K562 (cell line): ENCODE data around the gene TRAPPC2B. TPM values are rescaled to one million over a fixed set of nuclear protein-coding genes. Genes with fewer than 3 reads are reported as not detected.

Experiments used
- ADNP ChIP-seq: fragments of 200-800 bp; sonication (Bioruptor generic); IDR thresholded peaks from 2 replicates; pipeline ENCODE4 v1.6.1; 2016; ENCODE audit warnings: missing genetic modification characterization, missing compliant biosample characterization
- ARID3B ChIP-seq: fragments of 250-450 bp; sonication (Bioruptor Pico); IDR thresholded peaks from 2 replicates; pipeline ENCODE4 v1.4.0; 2020; ENCODE audit warnings: borderline replicate concordance
- ATF2 ChIP-seq: sonication (generic); formaldehyde crosslinking; IDR thresholded peaks from 2 replicates; pipeline ENCODE4 v1.8.1; 2022; ENCODE audit warnings: missing genetic modification reagents
- CBFA2T3 ChIP-seq: fragments of 450-650 bp; IDR thresholded peaks from 2 replicates; pipeline ENCODE4 v1.6.1; 2017
- CBX3 ChIP-seq, 2 experiments: IDR thresholded peaks; 1 replicate in 1 of 2; 2 replicates in 1 of 2; pipeline ENCODE4 v1.6.1; 2012; ENCODE audit warnings: inconsistent platforms in 2 of 2, low read length in 2 of 2, borderline replicate concordance in 1 of 2, control low read depth in 1 of 2
- CCNT2 ChIP-seq: IDR thresholded peaks from 2 replicates; pipeline ENCODE4 v1.6.1; 2011; ENCODE audit warnings: borderline replicate concordance, low read depth, mild to moderate bottlenecking, moderate library complexity, mixed read lengths, low read length; ENCODE audit not compliant: insufficient read length; ENCODE audit errors: extremely low read depth
- COPS2 ChIP-seq: fragments of 450-650 bp; conservative IDR thresholded peaks from 2 replicates; pipeline ENCODE4 v1.6.1; 2016; ENCODE audit warnings: mild to moderate bottlenecking, moderate library complexity
- DACH1 ChIP-seq: fragments of 450-650 bp; IDR thresholded peaks from 2 replicates; pipeline ENCODE4 v1.6.1; 2018; ENCODE audit not compliant: partially characterized antibody
- ETV6 ChIP-seq, 3 experiments: fragments of 150-350 bp in 1 of 3; sonication (generic) in 1 of 3; formaldehyde crosslinking in 1 of 3; IDR thresholded peaks; 2 replicates each; pipeline versions ENCODE4 v1.6.1 to v1.8.0; 2014 to 2022; ENCODE audit warnings: borderline replicate concordance in 2 of 3, low read depth in 2 of 3, antibody characterized with exemption in 1 of 3, low read length in 1 of 3, mild to moderate bottlenecking in 1 of 3, missing genetic modification reagents in 1 of 3
- FOSL1 ChIP-seq: fragments of 200-800 bp; sonication (Bioruptor generic); conservative IDR thresholded peaks from 2 replicates; pipeline ENCODE4 v1.6.1; 2016; ENCODE audit warnings: missing genetic modification characterization, missing compliant biosample characterization
- FOXM1 ChIP-seq, 2 experiments: fragments of 450-650 bp in 1 of 2; sonication (generic) in 1 of 2; formaldehyde crosslinking in 1 of 2; IDR thresholded peaks; 2 replicates each; pipeline versions ENCODE4 v1.6.1 to v1.9.0; 2017 to 2022; ENCODE audit warnings: low read depth in 2 of 2, mild to moderate bottlenecking in 2 of 2, missing genetic modification reagents in 1 of 2, moderate library complexity in 1 of 2
- GABPB1 ChIP-seq: sonication (generic); formaldehyde crosslinking; IDR thresholded peaks from 2 replicates; pipeline ENCODE4 v1.8.0; 2022; ENCODE audit warnings: mild to moderate bottlenecking, missing genetic modification reagents
- GATAD2B ChIP-seq: fragments of 450-650 bp; IDR thresholded peaks from 2 replicates; pipeline ENCODE4 v1.6.1; 2017; ENCODE audit warnings: mild to moderate bottlenecking, borderline replicate concordance
- HDAC2 ChIP-seq: fragments of 450-650 bp; IDR thresholded peaks from 2 replicates; pipeline ENCODE4 v1.6.1; 2016; ENCODE audit warnings: mild to moderate bottlenecking
- POLR2G ChIP-seq: fragments of 200-400 bp; formaldehyde crosslinking; IDR thresholded peaks from 2 replicates; pipeline ENCODE4 v1.6.1; 2017; ENCODE audit warnings: low read depth, mild to moderate bottlenecking, antibody characterized with exemption, low read length, moderate library complexity
- RBM22 ChIP-seq: fragments of 200-400 bp; formaldehyde crosslinking; IDR thresholded peaks from 2 replicates; pipeline ENCODE4 v1.6.1; 2018; ENCODE audit warnings: low read length, low read depth; ENCODE audit not compliant: poor library complexity, severe bottlenecking
- RUNX1 ChIP-seq: sonication (generic); IDR thresholded peaks from 2 replicates; pipeline ENCODE4 v1.6.1; 2016; ENCODE audit warnings: antibody characterized with exemption, low read depth
- TCF15 ChIP-seq: fragments of 250-450 bp; sonication (Bioruptor Pico); IDR thresholded peaks from 2 replicates; pipeline ENCODE4 v1.8.0; 2022; ENCODE audit warnings: moderate library complexity, mild to moderate bottlenecking, inconsistent platforms
- TCF3 ChIP-seq: sonication (generic); formaldehyde crosslinking; IDR thresholded peaks from 2 replicates; pipeline ENCODE4 v1.4.0; 2020; ENCODE audit warnings: mild to moderate bottlenecking, missing genetic modification reagents
- ZFX ChIP-seq: sonication (generic); formaldehyde crosslinking; IDR thresholded peaks from 2 replicates; pipeline ENCODE4 v1.8.0; 2022; ENCODE audit warnings: mild to moderate bottlenecking, missing genetic modification reagents, moderate library complexity
- ZNF140 ChIP-seq: fragments of 250-450 bp; sonication (Bioruptor Pico); IDR thresholded peaks from 2 replicates; pipeline ENCODE4 v1.8.0; 2021; ENCODE audit warnings: moderate library complexity, mild to moderate bottlenecking, inconsistent platforms
- ZNF197 ChIP-seq: fragments of 200-800 bp; sonication (Bioruptor generic); IDR thresholded peaks from 2 replicates; pipeline ENCODE4 v1.6.1; 2016; ENCODE audit warnings: low read depth, missing genetic modification characterization, missing compliant biosample characterization
- ZNF436 ChIP-seq: fragments of 250-450, 450-650 bp; sonication (Bioruptor Pico); formaldehyde crosslinking; IDR thresholded peaks from 2 replicates; pipeline ENCODE4 v1.7.0; 2020; ENCODE audit warnings: mild to moderate bottlenecking
- polyA plus RNA-seq, 8 experiments: library from polyadenylated mRNA; depleted of rRNA in 4 of 8; stranded (reverse) in 5 of 8; unstranded in 3 of 8; fragments of >200 nt; fragmentation: Nextera tagmentation in 2 of 8; fragmentation: Illumina TruSeq in 1 of 8; extraction: Ambion mirVana in 2 of 8; extraction: Trizol in 1 of 8; gene quantifications; 2 replicates each; pipeline versions ENCODE4 v1.2.1 to v1.2.3, GENCODE V29; 2011 to 2014; ENCODE audit warnings: inconsistent platforms in 1 of 8, missing spikeins in 1 of 8
- total RNA-seq, 7 experiments: library from RNA; depleted of rRNA in 6 of 7; stranded (reverse); fragments of >200 nt in 6 of 7; fragmentation: Illumina TruSeq in 2 of 7; extraction: Trizol in 2 of 7; gene quantifications; 2 replicates each; pipeline versions ENCODE4 v1.2.1 to v1.2.3, GENCODE V29; 2011 to 2021; ENCODE audit warnings: low replicate concordance in 1 of 7

The TRAPPC2B gene
- total and polyA plus RNA-seq, 9 of the 15 experiments (the other 6 are each of a cell fraction or from before 2014, with no cell fraction given), result 2.2 to 20.4 (median 4.6) TPM

- TF ChIP-seq TCF15 (CRISPR knock-in tag), result no peak
- peak; percentile 86 for TF ChIP-seq POLR2G
- no peak for TF ChIP-seq RBM22
- peak; percentile 74; the same call in 1 of the 2 replicates for TF ChIP-seq ATF2 (CRISPR knock-in tag)
- TF ChIP-seq CBFA2T3, result no peak
- no peak for TF ChIP-seq ZNF436 (CRISPR knock-in tag)
- peak; percentile 96 for TF ChIP-seq GABPB1 (CRISPR knock-in tag)
- TF ChIP-seq ZNF140 (CRISPR knock-in tag), result no peak
- no peak for TF ChIP-seq TCF3 (CRISPR knock-in tag)
- TF ChIP-seq RUNX1, result no peak
- TF ChIP-seq ARID3B (CRISPR knock-in tag), result no peak
- TF ChIP-seq ZNF197, result no peak; the same call in 1 of the 2 replicates
- no peak for TF ChIP-seq COPS2
- peak; percentile 67 for TF ChIP-seq FOSL1
- TF ChIP-seq HDAC2, result no peak
- TF ChIP-seq CBX3 (IDR thresholded peaks at IDR 0.05; ENCODE audit: borderline replicate concordance in 1 of 2, low read length in 2 of 2), result peak in 1 of 2 experiments; percentile 79; a peak in 2 of 3 replicates
- TF ChIP-seq CCNT2, result no peak
- TF ChIP-seq GATAD2B, result no peak
- peak; percentile 87 for TF ChIP-seq ZFX (CRISPR knock-in tag)
- no peak for TF ChIP-seq ETV6 (IDR thresholded peaks at IDR 0.05; ENCODE audit: borderline replicate concordance in 1 of 2, low read depth in 2 of 2, low read length in 1 of 2)
- TF ChIP-seq ETV6 (CRISPR knock-in tag; IDR thresholded peaks at IDR 0.05; ENCODE audit: borderline replicate concordance), result no peak
- no peak for TF ChIP-seq ADNP (tag)
- TF ChIP-seq DACH1, result no peak
- TF ChIP-seq FOXM1 (IDR thresholded peaks at IDR 0.05; ENCODE audit: low read depth), result no peak
- TF ChIP-seq FOXM1 (CRISPR knock-in tag; IDR thresholded peaks at IDR 0.05; ENCODE audit: low read depth), result no peak
Measured at GRCh38 chr19:57389730-57390598, 26.6 kb downstream of the TRAPPC2B start, which contains the start of gene ZNF548 (continued).
